ENCODE measurements around the gene SLC43A3. TPM values are rescaled to one million over a fixed set of nuclear protein-coding genes. Genes with fewer than 3 reads are reported as not detected.

Gene SLC43A3
- total RNA-seq, 2 donors from 2014 or later, result 31.7 to 61.3 TPM

DNA sequence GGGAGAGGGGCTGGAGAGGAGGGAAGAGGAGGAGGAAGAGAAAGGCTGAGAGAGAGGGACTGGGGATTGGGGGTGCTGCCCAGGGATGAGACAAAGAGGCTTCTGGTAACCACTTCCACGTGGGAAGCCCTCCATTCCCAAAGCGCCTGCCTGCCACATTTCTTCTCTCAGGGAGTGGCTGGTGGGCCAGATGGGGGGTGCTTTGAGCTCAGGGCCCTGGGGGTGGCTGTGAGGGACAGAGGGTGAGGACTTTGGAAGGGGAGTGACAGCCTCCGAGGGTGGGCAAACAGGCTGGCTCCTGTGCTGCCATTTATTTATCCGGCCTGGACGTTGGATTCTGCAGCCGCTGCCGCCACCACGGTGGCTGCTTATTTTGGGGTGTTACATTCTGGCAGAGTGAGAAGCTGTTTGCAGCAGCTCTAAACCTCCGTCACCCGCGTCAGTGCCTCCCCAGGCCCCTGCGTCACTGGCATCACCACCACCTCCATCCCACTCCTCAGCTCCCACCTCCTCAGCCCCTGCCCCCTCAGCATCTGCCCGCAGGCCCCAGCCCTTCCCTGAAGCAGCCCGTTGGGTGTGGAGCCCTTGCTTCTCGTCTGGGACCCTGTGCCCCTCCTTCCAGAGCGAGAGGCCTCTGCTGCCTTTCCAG lies 35.0 kb upstream of the SLC43A3 start:
- no peak overlapping the region for H3K4me3 ChIP-seq
- TF ChIP-seq, protein P1, sequence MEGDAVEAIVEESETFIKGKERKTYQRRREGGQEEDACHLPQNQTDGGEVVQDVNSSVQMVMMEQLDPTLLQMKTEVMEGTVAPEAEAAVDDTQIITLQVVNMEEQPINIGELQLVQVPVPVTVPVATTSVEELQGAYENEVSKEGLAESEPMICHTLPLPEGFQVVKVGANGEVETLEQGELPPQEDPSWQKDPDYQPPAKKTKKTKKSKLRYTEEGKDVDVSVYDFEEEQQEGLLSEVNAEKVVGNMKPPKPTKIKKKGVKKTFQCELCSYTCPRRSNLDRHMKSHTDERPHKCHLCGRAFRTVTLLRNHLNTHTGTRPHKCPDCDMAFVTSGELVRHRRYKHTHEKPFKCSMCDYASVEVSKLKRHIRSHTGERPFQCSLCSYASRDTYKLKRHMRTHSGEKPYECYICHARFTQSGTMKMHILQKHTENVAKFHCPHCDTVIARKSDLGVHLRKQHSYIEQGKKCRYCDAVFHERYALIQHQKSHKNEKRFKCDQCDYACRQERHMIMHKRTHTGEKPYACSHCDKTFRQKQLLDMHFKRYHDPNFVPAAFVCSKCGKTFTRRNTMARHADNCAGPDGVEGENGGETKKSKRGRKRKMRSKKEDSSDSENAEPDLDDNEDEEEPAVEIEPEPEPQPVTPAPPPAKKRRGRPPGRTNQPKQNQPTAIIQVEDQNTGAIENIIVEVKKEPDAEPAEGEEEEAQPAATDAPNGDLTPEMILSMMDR (IDR thresholded peaks at IDR 0.05), result no peak
- H3K27me3 ChIP-seq, result peaks cover 12% of the 10 kb centered on the region in 2 donors
- no peak overlapping the region for H3K27ac ChIP-seq
- DNase-seq (ENCODE audit: low spot score), result no peak
- H3K9me3 ChIP-seq, result no peaks in the 10 kb centered on the region
- H3K4me1 ChIP-seq, result peaks cover 0 to 40% of the 10 kb centered on the region in 2 donors
- no peaks in the 10 kb centered on the region for H3K36me3 ChIP-seq

DNA sequence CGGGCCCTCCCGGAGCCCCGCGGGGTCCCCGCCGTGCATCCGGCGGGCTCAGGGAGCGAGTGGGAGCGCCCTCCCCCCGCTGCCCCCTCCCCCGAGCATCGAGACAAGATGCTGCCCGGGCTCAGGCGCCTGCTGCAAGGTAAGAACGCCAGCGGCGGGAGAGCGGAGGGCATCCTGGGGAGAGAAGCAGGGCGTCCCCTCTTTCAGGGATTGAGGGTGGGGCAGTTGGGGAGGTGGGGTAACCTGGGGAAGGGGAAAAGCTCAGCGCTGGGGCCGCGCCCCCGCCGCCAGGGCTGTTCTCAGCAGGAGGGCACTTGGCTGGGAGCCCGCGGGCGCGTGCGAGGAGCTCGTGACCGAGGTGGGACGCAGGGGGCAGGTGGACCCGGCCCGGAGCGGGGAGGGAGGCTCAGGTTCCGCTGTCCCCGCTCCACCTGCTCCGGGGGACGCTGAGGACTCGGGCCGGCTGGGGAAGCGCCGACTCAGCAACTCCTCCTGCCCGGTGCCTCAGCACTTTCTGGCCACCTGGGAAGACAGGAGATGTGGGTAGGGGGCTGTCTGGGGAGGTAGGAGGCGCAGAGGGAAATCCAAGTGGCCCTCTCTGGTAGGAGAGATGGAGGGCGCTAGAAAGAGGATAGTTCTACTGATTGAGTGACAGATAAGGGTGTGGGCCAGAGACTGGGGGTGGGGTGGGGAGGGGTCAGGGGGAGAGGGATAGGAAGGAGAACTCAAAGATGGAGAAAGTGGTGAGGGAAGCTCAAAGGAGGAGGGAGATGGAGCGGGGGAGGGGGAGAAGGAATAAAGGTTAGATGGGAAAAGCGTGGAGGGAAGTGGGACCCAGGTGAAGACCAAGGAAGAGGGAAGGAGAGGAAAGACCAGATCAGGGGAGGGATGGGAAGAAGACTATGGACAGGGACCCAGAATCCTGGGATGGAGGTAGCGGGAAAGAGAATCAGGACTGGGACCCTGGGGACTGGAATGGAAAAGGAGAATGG lies 34.1 kb upstream of the SLC43A3 start:
- Histone ChIP-seq H3K27ac (no peak overlapping the region), H3K4me1 (peaks cover 0 to 41% of the 10 kb centered on the region in 2 donors), H3K9me3 (no peaks in the 10 kb centered on the region), H3K36me3 (no peaks in the 10 kb centered on the region), H3K4me3 (peak overlapping the region; percentile 27 to 46), H3K27me3 (peaks cover 12% of the 10 kb centered on the region in 2 donors)
- TF ChIP-seq, protein P1 (IDR thresholded peaks at IDR 0.05), result no peak
- DNase-seq (ENCODE audit: low spot score), result no peak

DNA sequence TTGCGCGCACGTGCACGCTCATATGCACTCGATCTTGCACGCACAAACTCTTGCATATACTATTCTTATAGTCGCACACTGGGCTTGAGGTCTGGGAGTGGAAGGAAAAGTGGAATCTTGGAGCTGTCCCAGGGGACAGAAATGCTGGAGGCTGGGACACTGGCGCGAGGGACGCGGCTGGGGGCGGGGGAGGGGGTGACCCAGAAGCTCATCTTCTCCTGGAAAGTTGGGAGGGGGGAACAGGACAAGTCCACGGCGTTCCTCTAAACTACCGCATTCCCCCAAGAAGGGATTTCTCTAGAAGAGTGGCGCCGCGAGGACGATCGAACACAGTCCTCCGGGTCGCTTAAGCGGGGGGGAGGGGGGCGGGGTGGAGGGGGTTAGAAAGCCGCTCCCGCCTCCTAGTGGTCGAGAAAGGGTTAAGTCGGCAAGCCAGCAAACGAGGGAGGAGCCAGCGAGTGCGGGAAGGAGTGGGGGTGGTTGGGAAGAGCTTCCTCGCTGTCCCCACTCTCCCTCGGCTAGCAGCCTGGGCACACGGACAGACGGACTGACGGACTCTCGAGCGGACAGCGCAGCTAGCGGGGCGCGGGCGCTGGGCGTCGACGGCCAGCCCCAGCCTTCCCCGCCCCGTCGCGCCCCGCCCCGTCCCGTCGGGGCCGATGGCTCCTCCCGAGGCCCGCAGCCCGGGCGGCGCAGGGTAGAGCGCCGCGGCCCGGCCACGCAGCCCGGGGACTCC lies 33.3 kb upstream of the SLC43A3 start, which contains the start of gene RTN4RL2:
Gene RTN4RL2 (plus strand): TSS at position 507 of the 736 bp plus-strand sequence. CDS start 338 bp downstream, outside the sequence.
- Histone ChIP-seq H3K9me3 (no peaks in the 10 kb centered on the region), H3K4me1 (peaks cover 0 to 41% of the 10 kb centered on the region in 2 donors), H3K27me3 (peaks cover 12% of the 10 kb centered on the region in 2 donors), H3K27ac (no peak within 1 kb of the TSS), H3K4me3 (peak within 1 kb of the TSS; percentile 32 to 46), H3K36me3 (no peaks in the 10 kb centered on the region)
- no peak for DNase-seq (ENCODE audit: low spot score)
- TF ChIP-seq, protein P1 (IDR thresholded peaks at IDR 0.05), result peak in 1 of 2 donors; percentile 43

DNA sequence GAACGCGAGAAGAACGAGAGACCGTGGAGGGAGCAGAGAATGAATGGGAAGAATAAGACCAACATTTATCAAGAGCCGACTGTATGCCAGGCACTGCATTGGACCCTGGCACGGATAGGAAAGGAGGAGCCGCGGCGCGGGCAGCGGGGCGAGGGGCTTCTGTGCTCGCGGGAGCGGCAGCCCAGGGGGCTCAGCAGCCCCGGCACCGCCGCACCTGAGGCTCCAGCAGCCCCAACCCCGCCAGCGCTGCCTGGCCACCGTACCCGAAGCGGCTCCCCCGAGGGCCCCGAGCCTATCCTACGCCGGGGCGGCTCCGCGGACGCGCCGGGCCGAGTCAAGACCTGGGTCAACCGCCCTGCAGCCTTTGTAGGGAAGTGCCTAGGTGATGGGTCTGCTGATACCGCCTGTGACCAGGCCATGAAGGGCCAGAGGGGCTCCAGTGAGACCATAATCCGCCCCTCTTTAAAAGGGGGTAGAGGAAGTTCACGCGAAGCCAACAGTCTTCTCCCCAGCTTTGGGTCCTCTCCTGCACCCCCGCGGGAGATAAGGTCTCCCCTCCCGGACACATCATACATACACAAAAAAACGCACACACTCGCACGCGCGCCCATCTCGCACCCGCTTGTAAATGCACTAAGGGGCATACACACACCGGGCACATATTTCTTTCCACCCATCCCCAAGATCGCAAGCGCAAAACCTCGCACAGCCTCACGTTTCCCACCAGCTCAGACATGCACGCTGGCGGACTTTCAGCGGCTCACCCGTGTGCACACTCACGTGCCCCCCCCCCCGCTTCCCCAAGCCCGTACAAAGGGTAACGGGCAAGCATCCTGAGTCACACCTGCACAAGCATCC lies 32.5 kb upstream of the SLC43A3 start:
- H3K36me3 ChIP-seq, result no peaks in the 10 kb centered on the region
- H3K9me3 ChIP-seq, result no peaks in the 10 kb centered on the region
- H3K27me3 ChIP-seq, result peaks cover 12% of the 10 kb centered on the region in 2 donors
- no peak overlapping the region for H3K27ac ChIP-seq
- TF ChIP-seq, protein P1 (IDR thresholded peaks at IDR 0.05), result no peak
- H3K4me1 ChIP-seq, result peaks cover 0 to 41% of the 10 kb centered on the region in 2 donors
- no peak for DNase-seq (ENCODE audit: low spot score)
- H3K4me3 ChIP-seq, result peak overlapping the region; percentile 34 to 46
